Spleen (tissue), 11 donors: ENCODE data around the gene MMP7. TPM values are rescaled to one million over a fixed set of nuclear protein-coding genes. Genes with fewer than 3 reads are reported as not detected.

Experiments used
- DNase-seq: peaks from one replicate; pipeline ENCODE4 v3.0.0-alpha.2; 2020
- H3K27ac ChIP-seq, 8 donors: fragments of 200-600 bp; sonication (generic) in 7 of 8; 1 replicate in 4 of 8; 2 replicates in 4 of 8; pipeline versions ENCODE4 v1.5.0 to v1.8.0; 2016 to 2021; ENCODE audit warnings: inconsistent platforms in 4 of 8, mild to moderate bottlenecking in 4 of 8, moderate library complexity in 1 of 8
- H3K27me3 ChIP-seq, 7 donors: fragments of 200-600 bp; sonication (generic) in 6 of 7; replicated peaks in 1 of 7; 1 replicate in 4 of 7; 2 replicates in 3 of 7; pipeline versions ENCODE4 v1.5.0 to v1.8.0; 2016 to 2021; ENCODE audit warnings: inconsistent platforms in 3 of 7, mild to moderate bottlenecking in 1 of 7
- H3K36me3 ChIP-seq, 6 donors: fragments of 200-600 bp; sonication (generic) in 5 of 6; 1 replicate in 4 of 6; 2 replicates in 2 of 6; pipeline versions ENCODE4 v1.5.0 to v1.8.0; 2016 to 2021; ENCODE audit warnings: inconsistent platforms in 2 of 6
- H3K4me1 ChIP-seq, 6 donors: fragments of 200-600 bp; sonication (generic) in 5 of 6; 1 replicate in 3 of 6; 2 replicates in 3 of 6; pipeline versions ENCODE4 v1.5.0 to v1.8.0; 2016 to 2021; ENCODE audit warnings: inconsistent platforms in 3 of 6
- H3K4me3 ChIP-seq, 8 donors: fragments of 200-600 bp; sonication (generic) in 7 of 8; 1 replicate in 4 of 8; 2 replicates in 4 of 8; pipeline versions ENCODE4 v1.5.0 to v1.8.0; 2016 to 2021; ENCODE audit warnings: inconsistent platforms in 4 of 8, mild to moderate bottlenecking in 4 of 8, moderate library complexity in 2 of 8
- H3K9me3 ChIP-seq, 8 donors: fragments of 200-600 bp; sonication (generic) in 7 of 8; 1 replicate in 4 of 8; 2 replicates in 4 of 8; pipeline versions ENCODE4 v1.5.0 to v1.8.0; 2016 to 2021; ENCODE audit warnings: inconsistent platforms in 4 of 8
- POLR2A ChIP-seq, 3 donors: fragments of 450-650 bp; IDR thresholded peaks; one replicate each; pipeline ENCODE4 v1.5.1; 2017; ENCODE audit warnings: antibody characterized with exemption in 3 of 3, mild to moderate bottlenecking in 1 of 3
- POLR2AphosphoS5 ChIP-seq, 3 donors: sonication (generic); formaldehyde crosslinking; IDR thresholded peaks; one replicate each; pipeline ENCODE4 v1.5.1; 2017; ENCODE audit warnings: antibody characterized with exemption in 3 of 3
- WGBS, 5 donors: extraction: QIAGEN DNeasy Blood & Tissue Kit in 3 of 5; methylation state at CpG; one replicate each; pipeline versions ENCODE4 v1.1.5 to v1.1.7; 2013 to 2018; 5-methylcytosine and 5-hydroxymethylcytosine counted together
- intact Hi-C: fragments of 100-400 bp; cut with DNase I; formaldehyde crosslinking; loops from one replicate; pipeline ENCODE4 v1.15.0; 2023; ENCODE audit warnings: low total_unique reads
- polyA plus RNA-seq, 3 donors: library from polyadenylated mRNA; stranded (reverse); fragments of 200-250 nt; gene quantifications; one replicate each; pipeline ENCODE4 v1.2.1, GENCODE V29; 2013
- total RNA-seq, 7 donors: library from RNA; depleted of rRNA in 3 of 7; stranded (reverse); fragments of >200 nt in 3 of 7; fragmentation: NEBNext Ultra II Directional in 4 of 7; extraction: Animal tissue kit (Norgen Biotek cat#: 25700) in 4 of 7; gene quantifications; one replicate each; pipeline versions ENCODE4 v1.1.0 to v1.2.1, GENCODE V29; 2016 to 2021
- TF ChIP-seq, protein P1 (sequence below), 11 experiments: fragments of 200-600 bp in 7 of 11; fragments of 450-650 bp in 4 of 11; sonication (generic) in 4 of 11; IDR thresholded peaks in 8 of 11; conservative IDR thresholded peaks in 3 of 11; 1 replicate in 7 of 11; 2 replicates in 4 of 11; pipeline versions ENCODE4 v1.4.0 to v1.8.0; 2016 to 2021; ENCODE audit warnings: antibody characterized with exemption in 11 of 11, inconsistent platforms in 4 of 11, mild to moderate bottlenecking in 1 of 11
- donor health status: healthy with polysubstance abuse.
- donor health status: DM: no; HTN: no; CAD: no; lungs with moderate emphysema.
- donor health status: DM: no; HTN: no; CAD: no.
- donor health status: Bipolar disorder and iron deficiency.
- donor health status: healthy.
- donor health status: DM: no; HTN: no; CAD: no.
- donor health status: DM: yes; HTN: yes; CAD: no.

MMP7 gene
- total and polyA plus RNA-seq, 10 donors, result 0.34 to 0.63 (median 0.59) TPM; not detected in 7

DNA sequence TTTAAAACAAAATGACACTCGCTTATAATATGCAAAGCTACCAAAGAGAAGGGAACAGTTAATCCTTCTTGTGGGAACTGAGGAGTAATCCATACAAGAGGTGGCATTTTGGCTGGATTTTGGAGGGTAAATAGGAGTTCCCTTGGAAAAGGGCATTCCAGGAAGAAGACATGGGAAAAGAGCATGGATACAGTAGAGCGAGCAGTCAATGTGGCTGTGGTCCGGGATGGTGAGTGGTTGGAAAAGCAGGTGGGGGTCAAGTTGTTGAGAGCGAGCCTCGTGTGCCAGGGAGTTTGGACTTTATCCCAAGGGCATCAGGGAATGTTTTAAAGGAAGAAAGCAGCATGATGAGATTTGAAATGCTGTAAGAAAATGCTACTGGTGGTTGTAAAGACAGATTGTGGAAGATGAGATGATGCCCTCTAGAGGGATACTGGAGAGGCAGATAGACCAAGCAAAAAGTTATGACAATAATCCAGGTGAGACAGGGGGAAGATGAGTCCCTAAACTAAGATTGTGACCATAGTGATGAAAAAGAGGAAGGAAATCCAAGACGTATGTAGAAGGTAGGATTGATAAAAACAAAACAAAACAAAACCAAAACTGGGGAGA is 3.8 kb upstream of the MMP7 start:
- no peak for DNase-seq
- WGBS, 5 donors, result 71 to 82% (median 74%) methylated on average over 6 of the region's 6 CpGs
- TF ChIP-seq, protein P1, sequence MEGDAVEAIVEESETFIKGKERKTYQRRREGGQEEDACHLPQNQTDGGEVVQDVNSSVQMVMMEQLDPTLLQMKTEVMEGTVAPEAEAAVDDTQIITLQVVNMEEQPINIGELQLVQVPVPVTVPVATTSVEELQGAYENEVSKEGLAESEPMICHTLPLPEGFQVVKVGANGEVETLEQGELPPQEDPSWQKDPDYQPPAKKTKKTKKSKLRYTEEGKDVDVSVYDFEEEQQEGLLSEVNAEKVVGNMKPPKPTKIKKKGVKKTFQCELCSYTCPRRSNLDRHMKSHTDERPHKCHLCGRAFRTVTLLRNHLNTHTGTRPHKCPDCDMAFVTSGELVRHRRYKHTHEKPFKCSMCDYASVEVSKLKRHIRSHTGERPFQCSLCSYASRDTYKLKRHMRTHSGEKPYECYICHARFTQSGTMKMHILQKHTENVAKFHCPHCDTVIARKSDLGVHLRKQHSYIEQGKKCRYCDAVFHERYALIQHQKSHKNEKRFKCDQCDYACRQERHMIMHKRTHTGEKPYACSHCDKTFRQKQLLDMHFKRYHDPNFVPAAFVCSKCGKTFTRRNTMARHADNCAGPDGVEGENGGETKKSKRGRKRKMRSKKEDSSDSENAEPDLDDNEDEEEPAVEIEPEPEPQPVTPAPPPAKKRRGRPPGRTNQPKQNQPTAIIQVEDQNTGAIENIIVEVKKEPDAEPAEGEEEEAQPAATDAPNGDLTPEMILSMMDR (IDR thresholded peaks at IDR 0.05 in 8 of 11, conservative IDR thresholded peaks at IDR 0.05 in 3 of 11), result no peak
- no peak for TF ChIP-seq POLR2A (IDR thresholded peaks at IDR 0.05)
- TF ChIP-seq POLR2AphosphoS5 (IDR thresholded peaks at IDR 0.05), result no peak
- no peaks in the 10 kb centered on the region for H3K4me1 ChIP-seq
- intact Hi-C loops, result no loop called here
- H3K4me3 ChIP-seq, result no peak overlapping the region
- H3K36me3 ChIP-seq, result no peaks in the 10 kb centered on the region
- H3K27ac ChIP-seq, result no peak overlapping the region
- H3K9me3 ChIP-seq, result no peaks in the 10 kb centered on the region
- no peaks in the 10 kb centered on the region for H3K27me3 ChIP-seq

DNA sequence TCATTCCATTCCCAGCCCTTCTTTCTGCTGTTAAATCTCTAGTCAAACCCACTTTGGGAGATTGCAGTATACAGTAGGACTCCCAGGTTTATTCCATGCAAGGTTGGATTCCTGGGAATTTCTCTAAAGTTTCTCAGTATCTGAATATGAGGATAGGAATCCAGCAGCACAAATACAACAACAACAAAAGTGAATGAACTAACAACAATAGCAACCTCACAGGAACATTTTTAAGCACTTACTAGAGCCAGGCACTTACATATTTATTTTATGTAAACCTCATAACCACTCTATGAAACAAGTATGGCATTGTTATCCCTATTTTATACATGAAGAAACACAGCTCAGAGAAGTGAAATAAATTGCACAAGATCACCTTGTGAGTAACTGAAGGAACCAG is 1.9 kb downstream of the MMP7 start:
- intact Hi-C loops, result no loop called here
- Histone ChIP-seq H3K9me3 (no peaks in the 10 kb centered on the region), H3K4me1 (no peaks in the 10 kb centered on the region), H3K27ac (no peak overlapping the region), H3K36me3 (no peaks in the 10 kb centered on the region), H3K27me3 (no peaks in the 10 kb centered on the region), H3K4me3 (no peak overlapping the region)
- TF ChIP-seq POLR2A (IDR thresholded peaks at IDR 0.05), result no peak
- TF ChIP-seq, protein P1 (IDR thresholded peaks at IDR 0.05 in 8 of 11, conservative IDR thresholded peaks at IDR 0.05 in 3 of 11), result no peak
- TF ChIP-seq POLR2AphosphoS5 (IDR thresholded peaks at IDR 0.05), result no peak
- DNase-seq, result no peak

- WGBS, 5 donors, result 79 to 97% (median 97%) methylated on average over 2 of the region's 2 CpGs
- peaks cover 0 to 4% (median 0%) of the 10 kb centered on the region in 6 donors for H3K4me1 ChIP-seq
- no peaks in the 10 kb centered on the region for H3K27me3 ChIP-seq
- no peak for DNase-seq
- intact Hi-C loops, result no loop called here
- H3K4me3 ChIP-seq, result no peak overlapping the region
- no peaks in the 10 kb centered on the region for H3K36me3 ChIP-seq
- TF ChIP-seq POLR2AphosphoS5 (IDR thresholded peaks at IDR 0.05), result no peak
- TF ChIP-seq, protein P1 (IDR thresholded peaks at IDR 0.05 in 8 of 11, conservative IDR thresholded peaks at IDR 0.05 in 3 of 11), result no peak
- no peak for TF ChIP-seq POLR2A (IDR thresholded peaks at IDR 0.05)
- no peak overlapping the region for H3K27ac ChIP-seq
- H3K9me3 ChIP-seq, result no peaks in the 10 kb centered on the region
Observed at GRCh38 chr11:102527684-102528083, 2.9 kb downstream of the MMP7 start.

GRCh38 chr11:102527041-102527440 is 3.5 kb downstream of the MMP7 start:
- intact Hi-C loops, result no loop called here
- Histone ChIP-seq H3K4me3 (no peak overlapping the region), H3K4me1 (peaks cover 0 to 7% (median 0%) of the 10 kb centered on the region in 6 donors), H3K27ac (no peak overlapping the region), H3K36me3 (no peaks in the 10 kb centered on the region), H3K9me3 (no peaks in the 10 kb centered on the region), H3K27me3 (no peaks in the 10 kb centered on the region)
- DNase-seq, result no peak
- no peak for TF ChIP-seq POLR2A (IDR thresholded peaks at IDR 0.05)
- TF ChIP-seq, protein P1 (IDR thresholded peaks at IDR 0.05 in 8 of 11, conservative IDR thresholded peaks at IDR 0.05 in 3 of 11), result no peak
- no peak for TF ChIP-seq POLR2AphosphoS5 (IDR thresholded peaks at IDR 0.05)
- 83 to 100% (median 87%) methylated on average over 1 of the region's 1 CpG for WGBS, 5 donors
